SK-N-SH (cell line): ENCODE results near the gene ACBD7. TPM values are rescaled to one million over a fixed set of nuclear protein-coding genes. Genes with fewer than 3 reads are reported as not detected.

Source experiments
- CTCF ChIA-PET: fragments of 300-600, 350-600 bp; formaldehyde crosslinking; extraction: SDS; loops from one replicate; lab custom pipeline; 2021; lab: Yijun Ruan, JAX
- POLR2A ChIA-PET: fragments of 350-600 bp; sonication (Branson Sonifier 250); formaldehyde crosslinking; extraction: SDS; loops from one replicate; lab custom pipeline; 2020; ENCODE audit warnings: antibody characterized with exemption, inconsistent platforms; lab: Yijun Ruan, JAX
- DNase-seq: peaks from one replicate; pipeline ENCODE4 v3.0.0; 2012
- H2AFZ ChIP-seq: fragments of 200-600 bp; sonication (generic); 2 replicates; pipeline ENCODE4 v1.8.1; 2016; ENCODE audit warnings: antibody characterized with exemption, mild to moderate bottlenecking, low read depth
- H3F3A ChIP-seq: fragments of 200-600 bp; sonication (generic); replicated peaks from 2 replicates; pipeline ENCODE3; 2016; ENCODE audit warnings: antibody characterized with exemption, mild to moderate bottlenecking; ENCODE audit not compliant: insufficient read depth
- H3K27ac ChIP-seq, 2 experiments: fragments of 200-500 bp in 1 of 2; fragments of 200-600 bp in 1 of 2; sonication (Bioruptor generic) in 1 of 2; sonication (generic), shearing (Covaris generic) in 1 of 2; 2 replicates each; pipeline versions ENCODE4 v1.5.1 to v1.6.1; 2014 to 2016; ENCODE audit warnings: low read depth in 2 of 2, inconsistent platforms in 1 of 2, low read length in 1 of 2, mild to moderate bottlenecking in 1 of 2, mixed read lengths in 1 of 2
- H3K27me3 ChIP-seq: fragments of 200-600 bp; sonication (generic), shearing (Covaris generic); 2 replicates; pipeline ENCODE4 v1.6.1; 2016; ENCODE audit warnings: mixed run types; ENCODE audit not compliant: insufficient read depth
- H3K36me3 ChIP-seq, 2 experiments: fragments of 200-500 bp in 1 of 2; fragments of 200-600 bp in 1 of 2; sonication (Bioruptor generic) in 1 of 2; sonication (generic) in 1 of 2; replicated peaks in 1 of 2; 2 replicates each; pipeline versions ENCODE3 to v1.5.1; 2014 to 2016; ENCODE audit warnings: low read length in 1 of 2, mild to moderate bottlenecking in 1 of 2; ENCODE audit not compliant: insufficient read depth in 2 of 2, control insufficient read depth in 1 of 2
- H3K4me1 ChIP-seq, 2 experiments: fragments of 200-500 bp in 1 of 2; fragments of 200-600 bp in 1 of 2; sonication (Bioruptor generic) in 1 of 2; sonication (generic), shearing (Covaris generic) in 1 of 2; 2 replicates each; pipeline versions ENCODE4 v1.5.1 to v1.6.1; 2014 to 2016; ENCODE audit warnings: low read depth in 1 of 2, low read length in 1 of 2, mixed run types in 1 of 2; ENCODE audit not compliant: insufficient read depth in 2 of 2, control insufficient read depth in 1 of 2
- H3K4me2 ChIP-seq: fragments of 200-600 bp; sonication (generic), shearing (Covaris generic); 2 replicates; pipeline ENCODE4 v1.6.1; 2017; ENCODE audit warnings: mixed run types
- H3K4me3 ChIP-seq, 2 experiments: fragments of 200-500 bp in 1 of 2; fragments of 200-600 bp in 1 of 2; sonication (Bioruptor generic) in 1 of 2; sonication (generic), shearing (Covaris generic) in 1 of 2; 2 replicates each; pipeline versions ENCODE4 v1.5.1 to v1.8.1; 2014 to 2016; ENCODE audit warnings: low read depth in 2 of 2, inconsistent platforms in 1 of 2, low read length in 1 of 2, mild to moderate bottlenecking in 1 of 2, mixed read lengths in 1 of 2, moderate library complexity in 1 of 2
- H3K79me2 ChIP-seq: fragments of 200-600 bp; sonication (generic); 2 replicates; pipeline ENCODE4 v1.8.1; 2017; ENCODE audit warnings: mild to moderate bottlenecking; ENCODE audit not compliant: insufficient read depth
- H3K9ac ChIP-seq: fragments of 200-600 bp; sonication (generic); 2 replicates; pipeline ENCODE4 v1.6.1; 2017; ENCODE audit warnings: mixed run types
- H3K9me2 ChIP-seq: fragments of 200-600 bp; sonication (generic); 2 replicates; pipeline ENCODE4 v1.6.1; 2017; ENCODE audit warnings: mixed run types
- H3K9me3 ChIP-seq: fragments of 200-600 bp; sonication (generic); 2 replicates; pipeline ENCODE4 v1.6.1; 2017; ENCODE audit warnings: mixed run types, mild to moderate bottlenecking, moderate library complexity
- H4K20me1 ChIP-seq: fragments of 200-600 bp; sonication (generic); 2 replicates; pipeline ENCODE4 v1.6.1; 2017; ENCODE audit warnings: mild to moderate bottlenecking, mixed run types; ENCODE audit not compliant: insufficient read depth
- FOXJ3 ChIP-seq: sonication (generic); formaldehyde crosslinking; IDR thresholded peaks from 2 replicates; pipeline ENCODE4 v1.5.1; 2020; ENCODE audit warnings: mild to moderate bottlenecking, missing genetic modification reagents
- TCF12 ChIP-seq: IDR thresholded peaks from 2 replicates; pipeline ENCODE4 v1.4.0; 2012
- WGBS: methylation state at CpG from one replicate; pipeline ENCODE4 v1.1.6; 2017; ENCODE audit warnings: low lambda C conversion rate; 5-methylcytosine and 5-hydroxymethylcytosine counted together
- polyA plus RNA-seq, 3 experiments: library from polyadenylated mRNA; depleted of rRNA; stranded (reverse); fragments of >200 nt; gene quantifications; 2 replicates each; pipeline ENCODE4 v1.2.3, GENCODE V29; 2012

ACBD7 gene
- polyA plus RNA-seq, 1 of the 3 experiments (the other 2 are of a cell fraction): 0.92 TPM

GRCh38 chr10:15027741-15028140 lies 60.8 kb downstream of the ACBD7 start:
- Histone ChIP-seq H3K27me3 (no peaks in the 10 kb centered on the region), H4K20me1 (no peaks in the 10 kb centered on the region), H3K9me2 (no peaks in the 10 kb centered on the region), H3K9ac (no peak overlapping the region), H2AFZ (no peak overlapping the region), H3K27ac (no peak overlapping the region), H3K9me3 (no peaks in the 10 kb centered on the region), H3K79me2 (no peaks in the 10 kb centered on the region), H3K4me1 (no peaks in the 10 kb centered on the region), H3K4me2 (no peak overlapping the region), H3F3A (no peaks in the 10 kb centered on the region), H3K4me3 (no peak overlapping the region), H3K36me3 (no peaks in the 10 kb centered on the region)
- ChIA-PET POLR2A (no interaction called here), CTCF (no interaction called here)
- TF ChIP-seq TCF12 (no peak), FOXJ3 (no peak)
- no peak for DNase-seq
- WGBS: 77% methylated on average over 3 of the region's 3 CpGs

Other genes with a start within 250 kb of the ACBD7 start
- gene SUV39H2, start 209.9 kb downstream of the ACBD7 start, polyA plus RNA-seq (2012; rRNA removed): 4.6 and 4.9 TPM in 2 replicates
- 2.5 and 3.0 TPM in 2 replicates for gene DCLRE1C, start 134.7 kb downstream of the ACBD7 start, polyA plus RNA-seq (2012; rRNA removed)
- gene MEIG1, start 129.4 kb downstream of the ACBD7 start, polyA plus RNA-seq (2012; rRNA removed): 0.42 and 0.43 TPM in 2 replicates
- gene OLAH, start 44.8 kb downstream of the ACBD7 start, polyA plus RNA-seq (2012; rRNA removed): not detected in 2 replicates
- 18.5 and 20.4 TPM in 2 replicates for gene RPP38, start 8.6 kb upstream of the ACBD7 start, polyA plus RNA-seq (2012; rRNA removed)
- gene NMT2, start 79.9 kb upstream of the ACBD7 start, polyA plus RNA-seq (2012; rRNA removed): 25.9 and 26.5 TPM in 2 replicates